IPS-NIHi7 (cell line): ENCODE measurements around the gene TMEM178A.
"Not testable (repeated sequence)": the region's sequence is repeated elsewhere in the genome, so short reads cannot be mapped to it uniquely, and the experiment has no call there.

ENCODE experiments used
- DNase-seq: peaks from one replicate; pipeline ENCODE4 v3.0.0; 2012; ENCODE audit warnings: mixed read lengths; ENCODE audit errors: extremely low spot score

Gene TMEM178A

GRCh38 chr2:39712953-39713352, 47.2 kb downstream of the TMEM178A start:
- no peak for DNase-seq

- DNase-seq, result no peak
Observed at GRCh38 chr2:39715095-39715494, 49.4 kb downstream of the TMEM178A start.

- no peak for DNase-seq
Observed at GRCh38 chr2:39715822-39716221, 50.1 kb downstream of the TMEM178A start.

- no peak for DNase-seq
Observed at GRCh38 chr2:39717067-39717466, 51.4 kb downstream of the TMEM178A start.

DNA sequence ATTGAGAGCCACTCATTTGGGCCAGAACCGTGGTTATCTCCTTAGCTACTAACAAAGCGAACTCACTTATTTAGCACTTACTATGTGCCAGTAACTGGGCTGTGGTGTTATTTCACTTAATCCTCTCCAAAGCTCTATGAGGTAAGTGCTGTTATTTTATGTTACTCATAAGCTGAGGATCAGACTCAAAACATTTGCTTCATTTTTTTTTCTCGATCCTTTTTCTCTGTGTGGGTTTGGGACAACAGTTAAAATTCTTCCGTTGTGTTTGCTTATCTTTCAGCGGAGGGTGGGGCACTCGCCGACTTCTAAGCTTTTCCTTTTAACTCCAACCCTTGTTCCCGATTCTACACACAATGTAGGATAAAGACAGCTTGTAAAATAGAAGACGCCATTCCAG, 52.8 kb downstream of the TMEM178A start:
- no peak for DNase-seq

- no peak for DNase-seq
Observed at GRCh38 chr2:39719317-39719716, 53.6 kb downstream of the TMEM178A start.

DNA sequence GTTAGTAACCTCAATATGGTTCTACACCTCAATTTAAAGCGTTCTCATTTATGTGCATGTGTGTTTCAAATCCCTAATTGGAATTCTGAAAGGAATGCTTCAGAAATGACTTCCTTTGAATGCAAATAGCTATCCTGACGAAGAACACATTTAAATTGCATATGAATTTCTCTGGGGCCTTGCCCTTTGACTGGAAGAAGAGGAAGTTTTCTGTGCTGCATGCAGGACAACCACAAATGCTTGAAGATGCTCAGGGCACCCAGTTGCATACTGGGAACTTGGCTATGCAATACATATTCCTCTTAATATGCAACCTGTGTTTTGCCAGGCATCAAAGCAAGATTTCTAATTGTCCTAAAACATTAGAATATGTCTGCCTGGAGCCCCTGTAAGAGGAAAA, 55.3 kb downstream of the TMEM178A start:
- no peak for DNase-seq

GRCh38 chr2:39723497-39723896, 57.8 kb downstream of the TMEM178A start:
- no peak for DNase-seq

- DNase-seq, result no peak
Observed at GRCh38 chr2:39723946-39724827, 58.5 kb downstream of the TMEM178A start.

- DNase-seq, result no peak
Observed at GRCh38 chr2:39724828-39725144, 59.1 kb downstream of the TMEM178A start.

DNA sequence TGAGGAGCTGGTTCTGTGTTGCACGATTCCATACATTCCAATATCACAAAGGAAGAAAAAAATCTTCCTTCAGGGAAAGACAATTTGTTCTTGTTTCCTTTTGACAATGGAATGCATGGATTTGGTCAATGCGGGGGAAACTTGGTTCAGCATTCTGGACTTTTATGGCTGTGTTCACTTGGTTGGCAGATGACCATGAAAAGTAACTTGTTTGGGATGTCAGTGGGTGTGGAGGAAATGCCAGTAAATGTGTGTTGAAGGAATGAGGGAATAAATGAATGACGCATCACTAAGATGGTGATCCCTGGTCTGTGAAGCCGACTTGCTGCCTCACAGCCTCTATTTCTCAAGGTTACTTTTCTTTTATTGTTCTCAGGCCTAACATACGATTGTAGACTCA, 59.7 kb downstream of the TMEM178A start:
- DNase-seq, result no peak

GRCh38 chr2:39728085-39728484, 62.4 kb downstream of the TMEM178A start:
- DNase-seq, result not testable (repeated sequence)

GRCh38 chr2:39728941-39729351, 63.2 kb downstream of the TMEM178A start:
- peak; percentile 63 for DNase-seq

GRCh38 chr2:39730276-39730675, 64.6 kb downstream of the TMEM178A start:
- no peak for DNase-seq

DNA sequence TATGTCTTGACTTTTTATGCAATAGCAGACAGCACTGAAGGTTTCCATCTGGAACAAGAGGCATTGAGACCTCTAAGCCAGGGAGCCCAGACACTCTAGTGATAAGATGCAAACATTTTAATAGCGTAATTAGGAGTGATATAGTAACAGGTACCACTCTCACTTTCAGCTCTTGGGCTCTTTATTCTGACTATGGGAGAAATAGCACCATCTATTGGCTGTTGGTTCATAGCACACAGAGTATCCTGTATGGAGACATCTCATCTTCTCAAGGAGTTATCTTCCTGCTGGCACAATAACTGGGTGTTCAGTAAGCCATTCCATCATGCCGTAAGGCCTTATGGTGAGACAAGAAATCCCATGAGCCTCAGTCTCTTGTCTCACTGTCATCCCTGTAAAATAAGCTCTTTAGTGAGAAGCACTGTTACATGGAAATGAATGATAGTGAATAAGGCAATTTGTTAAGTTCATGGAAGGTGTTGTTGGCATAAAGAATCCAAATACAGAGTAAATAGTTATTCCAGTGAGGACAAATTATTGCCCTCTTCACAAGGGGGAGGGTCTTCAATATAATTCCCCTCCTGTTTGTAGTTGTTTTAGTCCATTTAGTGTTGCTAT, 65.1 kb downstream of the TMEM178A start:
- peak; percentile 54 for DNase-seq

DNA sequence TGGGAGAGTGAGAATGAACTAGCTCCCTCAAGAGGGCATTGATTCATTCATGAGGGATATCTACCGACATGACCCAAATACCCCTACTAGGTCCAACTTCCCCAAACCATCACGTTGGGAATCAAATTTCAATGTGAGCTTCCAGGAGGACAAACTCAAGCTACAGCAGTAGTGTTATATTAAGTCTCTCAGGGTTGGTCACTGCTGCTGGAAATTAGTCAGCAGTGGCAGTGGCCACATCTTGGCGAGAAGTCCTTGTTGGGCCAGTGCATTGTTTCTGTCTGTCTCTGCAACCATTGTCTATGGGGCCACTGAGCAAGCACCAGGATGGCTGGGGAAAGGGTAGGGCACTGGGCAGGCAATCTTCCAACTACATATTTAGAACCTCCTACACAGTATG, 65.8 kb downstream of the TMEM178A start:
- DNase-seq, result no peak

GRCh38 chr2:39732482-39732881, 66.8 kb downstream of the TMEM178A start:
- DNase-seq, result no peak

DNA sequence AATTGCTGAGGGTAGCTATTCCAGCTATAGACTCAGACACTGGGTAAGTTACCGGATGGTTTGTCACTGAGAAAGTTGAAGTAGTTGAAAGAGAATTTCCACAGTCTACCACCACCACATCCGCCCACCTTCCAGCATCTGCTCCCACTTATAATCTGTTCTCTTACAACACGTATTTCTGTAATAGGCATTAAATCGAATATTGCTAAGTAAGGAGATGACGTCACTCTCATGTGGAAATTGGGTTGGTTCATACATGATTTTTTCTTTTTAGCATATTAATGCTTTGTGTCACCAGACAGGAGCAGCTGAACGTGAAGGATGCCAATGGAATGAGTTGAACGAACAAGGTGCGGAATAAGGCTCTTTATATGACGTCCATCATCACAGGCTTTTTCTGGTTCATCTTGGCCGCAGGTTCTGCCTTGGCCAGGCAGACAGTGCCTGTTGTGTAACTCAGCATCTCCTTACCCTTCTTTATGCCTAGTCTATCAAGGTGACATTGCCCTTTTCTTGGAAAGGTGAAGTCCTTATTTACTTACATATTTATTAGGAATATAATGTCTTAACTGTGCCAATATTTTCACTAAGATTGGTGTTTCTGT, 67.5 kb downstream of the TMEM178A start:
- DNase-seq, result no peak

- no peak for DNase-seq
Observed at GRCh38 chr2:39734445-39734844, 68.7 kb downstream of the TMEM178A start.

DNA sequence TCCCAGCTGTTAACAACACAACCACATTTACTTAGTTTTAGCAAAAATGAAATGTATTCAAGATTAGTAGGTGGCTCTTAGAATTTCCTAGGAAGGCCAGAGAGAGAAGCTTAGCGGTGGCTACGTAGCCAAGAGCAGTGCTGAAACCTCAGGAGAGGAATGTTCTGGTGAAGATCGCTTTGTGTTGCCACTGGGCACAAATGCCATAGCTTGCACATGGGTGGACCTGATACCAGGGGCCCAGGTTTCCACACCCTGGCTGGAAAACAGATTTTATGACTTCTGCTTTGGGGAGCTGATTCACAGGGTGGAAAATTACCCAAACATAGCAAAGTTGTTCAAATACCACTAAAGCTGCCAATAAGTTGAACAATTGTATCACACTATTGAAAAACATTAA, 69.9 kb downstream of the TMEM178A start:
- no peak for DNase-seq

DNA sequence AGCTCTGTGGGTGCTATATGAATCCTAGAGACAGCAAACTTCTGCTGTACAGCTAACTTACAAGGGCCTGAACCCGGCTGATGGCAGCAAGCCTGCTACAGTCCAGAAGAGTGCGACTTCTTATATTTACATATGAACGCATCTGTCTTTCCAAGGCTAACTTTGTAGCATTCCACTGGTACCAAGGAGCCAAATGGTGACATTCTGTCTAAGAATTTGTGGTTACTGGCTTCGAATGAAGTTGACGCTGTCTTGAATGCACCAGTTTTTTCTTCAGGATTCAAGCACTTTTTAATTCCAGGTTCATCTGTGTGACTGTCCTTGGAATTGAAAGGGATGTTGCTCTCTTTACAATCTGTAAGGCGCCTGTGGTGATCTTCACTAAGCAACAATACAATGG, 70.9 kb downstream of the TMEM178A start:
- DNase-seq, result no peak

DNA sequence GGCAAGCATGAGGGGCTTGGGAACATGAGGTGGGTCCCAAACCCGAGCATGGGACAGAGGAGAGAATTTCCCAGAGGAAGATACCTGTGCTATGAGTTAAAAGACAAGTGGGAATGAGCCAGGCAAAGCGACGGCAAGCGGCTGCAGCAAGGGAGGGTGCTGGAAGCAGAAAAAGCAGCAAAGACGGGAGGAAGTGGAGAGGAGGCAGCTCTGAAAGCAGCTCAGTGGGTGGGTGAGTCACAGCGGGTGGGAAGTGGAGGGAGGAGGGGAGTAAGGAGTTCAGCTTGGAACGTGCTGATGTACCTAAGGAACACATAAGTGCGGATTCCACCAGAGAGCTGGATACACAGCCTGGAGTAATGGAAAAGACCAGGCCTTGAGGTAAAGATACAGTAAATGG, 71.9 kb downstream of the TMEM178A start:
- peak; percentile 56 for DNase-seq

- no peak for DNase-seq
Observed at GRCh38 chr2:39738936-39739335, 73.2 kb downstream of the TMEM178A start.
